Activated CD8-positive, alpha-beta memory T cell treated with anti-CD3 and anti-CD28 coated beads, Interleukin-2, amount 10 ng/mL, durations not matched to agents 7 days and 5 days (primary cell): ENCODE results near the gene TPCN2. TPM values are rescaled to one million over a fixed set of nuclear protein-coding genes. Genes with fewer than 3 reads are reported as not detected.
"Not testable (repeated sequence)": the region's sequence is repeated elsewhere in the genome, so short reads cannot be mapped to it uniquely, and the experiment has no call there.

ENCODE experiments used
- ATAC-seq: fragments of 150-1000 bp; cut with Tn5 transposase; one replicate; pipeline ENCODE4 v1.10.0; 2021; ENCODE audit warnings: moderate library complexity
- CTCF ChIA-PET: fragments of 350-600 bp; sonication (Branson Sonifier 250); formaldehyde crosslinking; loops from one replicate; lab custom pipeline; 2021; ENCODE audit warnings: antibody characterized with exemption; lab: Charles Lee
- DNase-seq: peaks from one replicate; pipeline ENCODE4 v3.0.0-alpha.2; 2020
- H3K27ac Mint-ChIP-seq: one replicate; pipeline ENCODE4 v1.8.0; 2021; ENCODE audit warnings: mild to moderate bottlenecking, mixed read lengths
- H3K27me3 Mint-ChIP-seq: one replicate; pipeline ENCODE4 v1.8.0; 2021; ENCODE audit warnings: mixed read lengths
- H3K36me3 Mint-ChIP-seq: one replicate; pipeline ENCODE4 v1.8.0; 2021; ENCODE audit warnings: mild to moderate bottlenecking, mixed read lengths
- H3K4me1 Mint-ChIP-seq: one replicate; pipeline ENCODE4 v1.8.0; 2021; ENCODE audit warnings: mixed read lengths
- H3K4me3 Mint-ChIP-seq: one replicate; pipeline ENCODE4 v1.8.0; 2021; ENCODE audit warnings: mild to moderate bottlenecking, moderate library complexity, mixed read lengths
- H3K9me3 Mint-ChIP-seq: one replicate; pipeline ENCODE4 v1.8.0; 2022; ENCODE audit warnings: low read depth, mixed read lengths
- total RNA-seq, 2 experiments: library from RNA; stranded (reverse); gene quantifications; one replicate each; pipeline ENCODE4 v1.2.3, GENCODE V29; 2021

TPCN2 gene
- total RNA-seq, result 10 to 100 TPM; 15.3 to 20.6 TPM

DNA sequence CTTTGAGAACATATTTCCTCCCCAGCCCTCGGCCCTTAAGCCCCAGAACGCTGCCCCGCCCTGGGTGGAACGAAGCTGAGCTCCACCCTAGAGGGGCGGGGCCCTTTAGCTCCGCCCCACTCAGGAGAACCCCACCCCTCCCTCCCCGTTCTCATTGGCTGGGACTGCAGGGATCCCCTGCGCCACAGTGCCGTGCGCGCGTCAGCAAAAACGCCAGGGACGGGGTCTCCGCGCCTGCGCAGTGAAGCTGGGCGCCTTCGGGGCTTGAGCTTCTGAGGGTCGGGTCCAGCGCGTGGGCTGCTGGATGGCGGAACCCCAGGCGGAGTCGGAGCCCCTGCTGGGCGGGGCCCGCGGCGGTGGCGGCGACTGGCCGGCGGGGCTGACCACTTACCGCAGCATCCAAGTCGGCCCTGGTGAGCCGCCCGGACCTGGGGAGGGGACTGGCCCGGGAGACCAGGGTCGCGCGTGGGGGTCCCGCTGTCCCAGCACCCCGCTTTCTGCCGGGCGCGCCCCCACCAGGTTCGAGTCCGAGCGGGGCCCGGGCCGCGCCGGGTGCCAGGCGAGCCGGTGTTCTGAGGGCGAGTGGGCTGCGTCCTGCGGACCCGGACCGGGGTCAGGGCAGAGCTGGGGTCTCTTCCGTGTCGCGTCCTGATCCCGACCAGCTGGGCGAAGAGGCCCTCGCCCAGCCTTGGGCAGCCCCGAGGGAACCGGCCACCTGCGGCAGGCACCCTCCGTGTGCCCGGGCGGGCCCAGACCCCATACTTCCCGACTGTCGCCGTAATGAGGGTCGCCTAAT is at the start of gene TPCN2:
Gene TPCN2, plus strand, starts transcription at position 239 of the 796 bp plus-strand sequence. Its CDS starts 66 bp downstream, at position 305.
- CTCF ChIA-PET, result interaction anchor here (1.4 kb wide), 1 partner anchor 145 kb away, joined by 3 read pairs; the partner anchor contains the start of genes IGHMBP2 and MRPL21
- DNase-seq, result peak; percentile 93
- H3K27me3 Mint-ChIP-seq, result peaks cover 6% of the 10 kb centered on the region
- peak; percentile 97 for ATAC-seq
- H3K27ac Mint-ChIP-seq, result peak within 1 kb of the TSS; percentile 87
- no peaks in the 10 kb centered on the region for H3K36me3 Mint-ChIP-seq
- no peaks in the 10 kb centered on the region for H3K9me3 Mint-ChIP-seq
- H3K4me3 Mint-ChIP-seq, result peak within 1 kb of the TSS; percentile 71
- H3K4me1 Mint-ChIP-seq, result peaks cover 47% of the 10 kb centered on the region

DNA sequence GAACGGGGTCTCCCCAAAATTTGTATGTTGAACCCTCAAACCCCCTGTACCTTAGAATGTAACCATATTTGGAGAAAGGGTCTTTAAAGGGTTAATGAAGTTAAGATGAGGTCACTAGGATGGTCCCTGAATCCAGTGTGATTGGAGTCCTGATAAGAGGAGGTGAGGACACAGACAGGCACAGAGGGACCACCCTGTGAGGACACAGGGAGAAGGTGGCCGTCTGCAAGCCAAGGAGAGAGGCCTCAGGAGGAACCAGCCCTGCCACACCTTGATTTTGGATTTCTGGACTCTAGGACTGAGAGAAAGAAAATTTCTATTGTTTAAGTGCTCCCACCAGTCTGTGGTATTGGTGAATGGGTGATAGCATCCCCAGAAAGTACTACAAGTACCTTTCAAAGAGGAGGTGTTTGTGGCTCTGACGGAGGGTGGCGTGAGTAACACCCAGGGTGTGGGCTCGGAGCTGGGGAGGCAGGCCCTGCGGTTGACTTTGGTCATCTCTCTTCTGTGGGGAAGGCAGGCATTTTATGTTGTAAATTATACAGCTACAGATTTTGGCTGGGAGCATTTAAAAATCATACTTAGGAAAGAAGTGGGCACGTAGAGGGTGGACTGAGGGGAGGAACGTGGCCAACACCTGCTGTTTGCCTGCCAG is 49.5 kb upstream of the TPCN2 start:
- no peaks in the 10 kb centered on the region for H3K9me3 Mint-ChIP-seq
- H3K27ac Mint-ChIP-seq, result no peak overlapping the region
- CTCF ChIA-PET, result no interaction called here
- no peaks in the 10 kb centered on the region for H3K36me3 Mint-ChIP-seq
- no peak for DNase-seq
- peaks cover 3% of the 10 kb centered on the region for H3K4me1 Mint-ChIP-seq
- no peak for ATAC-seq
- no peak overlapping the region for H3K4me3 Mint-ChIP-seq
- H3K27me3 Mint-ChIP-seq, result peaks cover 3% of the 10 kb centered on the region

DNA sequence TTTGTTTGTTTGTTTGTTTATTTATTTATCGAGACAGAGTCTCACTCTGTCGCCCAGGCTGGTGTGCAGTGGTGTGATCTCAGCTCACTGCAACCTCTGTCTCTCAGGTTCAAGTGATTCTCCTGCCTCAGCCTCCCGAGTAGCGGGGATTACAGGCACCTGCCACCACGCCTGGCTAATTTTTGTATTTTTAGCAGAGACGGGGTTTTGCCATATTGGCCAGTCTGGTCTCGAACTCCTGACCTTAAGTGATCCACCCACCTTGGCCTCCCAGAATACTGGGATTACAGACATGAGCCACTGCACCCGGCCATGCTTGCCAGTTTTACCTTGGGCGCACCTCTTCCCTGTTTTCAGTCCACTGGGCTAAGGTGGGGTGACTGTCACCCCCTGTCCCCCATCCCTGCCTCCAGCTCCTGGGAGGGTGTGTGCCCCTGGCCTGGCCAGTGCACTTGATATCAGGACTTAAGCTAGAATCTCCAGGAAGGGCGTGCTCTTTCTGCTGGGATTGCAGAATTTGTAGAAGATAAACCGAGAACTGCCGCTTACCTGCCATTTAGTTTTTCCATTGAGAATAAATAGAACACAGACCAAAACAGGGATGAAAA is 48.9 kb upstream of the TPCN2 start:
- H3K27ac Mint-ChIP-seq, H3K9me3 Mint-ChIP-seq, H3K27me3 Mint-ChIP-seq, H3K36me3 Mint-ChIP-seq, DNase-seq, H3K4me3 Mint-ChIP-seq, ATAC-seq, CTCF ChIA-PET, H3K4me1 Mint-ChIP-seq: not testable (repeated sequence)

DNA sequence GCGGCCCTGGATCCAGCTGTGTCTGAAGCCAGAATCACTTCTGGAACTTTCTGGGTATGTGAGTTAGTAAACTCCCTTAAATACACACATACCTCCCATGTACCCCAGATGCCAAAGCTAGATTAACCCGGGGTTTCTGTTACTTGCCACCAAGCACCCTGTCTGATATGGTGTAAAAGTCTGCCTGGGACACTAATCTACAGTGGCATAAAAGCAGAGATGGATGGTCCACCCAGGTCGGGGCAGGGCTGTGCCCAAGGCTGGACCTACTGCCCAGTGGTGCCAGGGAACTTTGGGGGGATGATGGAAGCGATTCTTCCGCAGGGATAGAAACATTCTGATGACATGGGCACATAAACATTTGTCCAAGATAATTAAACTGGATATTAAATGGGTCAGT is 48.3 kb upstream of the TPCN2 start:
- Mint-ChIP-seq H3K27me3 (peaks cover 3% of the 10 kb centered on the region), H3K36me3 (no peaks in the 10 kb centered on the region), H3K27ac (no peak overlapping the region), H3K4me1 (peaks cover 3% of the 10 kb centered on the region), H3K9me3 (no peaks in the 10 kb centered on the region), H3K4me3 (no peak overlapping the region)
- CTCF ChIA-PET, result no interaction called here
- ATAC-seq (no peak), DNase-seq (no peak)

DNA sequence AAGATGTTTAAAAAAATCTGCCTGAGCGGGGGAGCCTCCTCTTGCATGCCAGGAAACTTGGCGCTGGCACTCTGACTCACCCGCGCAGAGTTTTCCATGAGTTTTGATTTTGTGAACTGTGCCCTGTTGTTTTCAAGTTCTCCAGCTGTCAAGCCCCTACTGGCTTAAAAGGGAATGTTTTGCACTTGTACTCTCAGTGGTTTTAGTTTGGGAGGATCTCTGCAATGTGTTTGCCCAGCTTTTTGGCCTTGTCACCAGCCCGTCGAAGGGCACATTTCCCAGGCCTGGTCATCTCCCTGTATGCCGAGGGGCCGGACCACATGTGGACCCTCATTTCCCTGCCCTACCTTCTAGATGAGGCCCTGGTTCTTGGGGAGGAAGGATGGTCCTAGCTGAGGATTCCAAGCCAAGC is 47.9 kb upstream of the TPCN2 start:
- CTCF ChIA-PET, result no interaction called here
- Mint-ChIP-seq H3K4me3 (no peak overlapping the region), H3K9me3 (no peaks in the 10 kb centered on the region), H3K36me3 (no peaks in the 10 kb centered on the region), H3K27me3 (peaks cover 3% of the 10 kb centered on the region), H3K4me1 (peaks cover 3% of the 10 kb centered on the region), H3K27ac (no peak overlapping the region)
- ATAC-seq (no peak), DNase-seq (no peak)

DNA sequence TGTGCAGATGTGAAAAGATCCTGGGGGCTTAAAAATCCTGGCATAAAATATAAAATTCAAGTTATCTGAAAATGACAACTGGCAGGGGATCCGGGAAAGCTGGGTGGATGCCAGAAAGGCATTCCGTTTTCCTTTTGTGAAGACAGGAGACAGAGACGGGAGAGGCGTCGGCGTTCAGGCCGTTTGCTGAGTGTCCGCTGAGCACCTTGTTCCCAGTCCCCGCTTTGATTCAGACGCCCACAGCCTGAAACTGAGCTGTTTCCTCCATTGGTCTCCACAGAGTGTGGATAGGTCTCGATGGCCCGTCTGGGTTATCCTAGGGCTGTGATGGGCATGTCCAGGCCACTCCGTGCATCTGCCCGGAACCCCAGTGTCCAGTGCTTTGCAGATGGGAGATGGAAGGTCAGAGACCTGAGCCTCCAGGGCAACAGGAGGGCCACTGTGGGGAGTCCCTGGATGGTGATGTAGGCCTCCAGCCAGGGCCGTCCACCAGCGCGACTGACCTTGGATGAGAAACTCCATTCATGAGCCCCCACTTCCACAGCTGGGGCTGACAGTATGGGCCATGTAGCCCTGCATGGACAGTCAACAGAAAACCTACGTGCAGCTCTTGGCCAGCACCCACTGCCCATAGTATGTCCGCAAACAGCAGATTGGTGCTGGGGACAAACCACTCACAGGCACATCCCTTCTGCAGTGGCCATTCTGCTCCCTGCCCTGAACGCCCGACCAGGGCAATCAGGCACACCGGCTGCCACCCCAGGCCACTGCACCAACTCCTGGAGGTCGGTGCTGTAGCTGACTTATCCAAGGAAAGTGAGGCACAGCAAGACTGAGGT is 47.3 kb upstream of the TPCN2 start:
- no peak for ATAC-seq
- no peaks in the 10 kb centered on the region for H3K36me3 Mint-ChIP-seq
- no peak overlapping the region for H3K27ac Mint-ChIP-seq
- peaks cover 3% of the 10 kb centered on the region for H3K4me1 Mint-ChIP-seq
- DNase-seq, result no peak
- no peaks in the 10 kb centered on the region for H3K9me3 Mint-ChIP-seq
- no peak overlapping the region for H3K4me3 Mint-ChIP-seq
- H3K27me3 Mint-ChIP-seq, result peaks cover 3% of the 10 kb centered on the region
- CTCF ChIA-PET, result no interaction called here

DNA sequence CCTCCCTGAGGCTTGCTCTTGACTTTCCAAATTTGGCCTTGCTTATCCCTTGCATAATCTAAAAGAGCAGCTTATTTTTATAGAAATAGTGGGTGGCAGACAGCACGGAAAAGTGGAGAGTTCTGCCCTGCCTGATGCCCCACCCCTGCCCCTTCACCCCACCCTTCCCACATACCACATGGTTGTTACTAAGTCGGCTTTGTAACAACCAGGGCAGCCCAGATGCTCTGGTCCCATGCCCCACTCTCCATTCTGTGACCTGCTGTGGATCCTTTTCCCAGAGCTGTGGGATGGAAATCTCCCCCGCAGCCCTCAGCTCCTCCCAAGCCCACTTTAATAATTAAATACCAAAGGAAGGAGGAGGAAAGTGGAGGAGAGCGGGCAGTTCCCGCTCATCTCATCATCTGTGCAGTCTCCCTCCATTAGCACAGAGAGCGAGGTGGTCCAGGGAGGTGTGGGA is 46.6 kb upstream of the TPCN2 start:
- DNase-seq (no peak), ATAC-seq (no peak)
- H3K4me3 Mint-ChIP-seq, result no peak overlapping the region
- peaks cover 3% of the 10 kb centered on the region for H3K27me3 Mint-ChIP-seq
- H3K9me3 Mint-ChIP-seq, result no peaks in the 10 kb centered on the region
- no peak overlapping the region for H3K27ac Mint-ChIP-seq
- H3K36me3 Mint-ChIP-seq, result no peaks in the 10 kb centered on the region
- peaks cover 3% of the 10 kb centered on the region for H3K4me1 Mint-ChIP-seq
- CTCF ChIA-PET, result no interaction called here

DNA sequence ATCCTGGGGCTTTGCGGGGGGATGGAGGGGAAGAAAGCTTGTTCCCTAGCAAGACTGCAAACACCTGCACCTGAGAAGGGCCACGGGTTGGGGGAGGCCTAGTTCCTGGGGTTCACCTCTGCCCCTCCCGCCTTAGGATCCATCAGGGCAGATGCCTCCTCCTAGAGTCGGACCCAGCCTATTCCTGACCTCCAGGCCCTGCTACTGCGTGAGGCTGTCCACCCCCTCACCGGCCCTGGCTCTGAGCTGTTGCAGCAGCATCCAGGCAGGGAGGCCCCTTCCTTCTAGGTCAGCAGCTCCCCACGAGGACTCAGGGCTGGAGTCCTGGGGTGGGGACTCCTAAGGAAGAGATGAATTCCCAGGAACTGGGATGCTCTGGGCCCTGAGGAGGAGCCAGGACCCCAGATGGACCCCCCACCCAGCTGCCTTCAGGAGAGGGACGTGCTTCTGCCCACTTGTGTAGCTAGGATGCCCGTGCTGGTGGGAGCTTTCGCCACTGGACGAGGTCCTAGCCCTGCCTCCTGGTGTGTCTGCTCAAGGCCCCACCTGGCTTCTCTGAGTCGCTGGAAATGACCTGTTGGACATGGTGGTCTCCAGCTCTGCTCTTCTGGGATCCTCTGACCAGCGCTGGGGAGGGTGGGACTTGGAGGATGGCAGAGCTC is 46.0 kb upstream of the TPCN2 start:
- CTCF ChIA-PET, result interaction anchor here (1.2 kb wide), 1 partner anchor 49 kb away, joined by 4 read pairs; no protein-coding TSS in a partner anchor
- Mint-ChIP-seq H3K4me3 (no peak overlapping the region), H3K9me3 (no peaks in the 10 kb centered on the region), H3K27me3 (peaks cover 3% of the 10 kb centered on the region), H3K4me1 (peaks cover 3% of the 10 kb centered on the region), H3K27ac (no peak overlapping the region), H3K36me3 (no peaks in the 10 kb centered on the region)
- no peak for DNase-seq
- no peak for ATAC-seq

DNA sequence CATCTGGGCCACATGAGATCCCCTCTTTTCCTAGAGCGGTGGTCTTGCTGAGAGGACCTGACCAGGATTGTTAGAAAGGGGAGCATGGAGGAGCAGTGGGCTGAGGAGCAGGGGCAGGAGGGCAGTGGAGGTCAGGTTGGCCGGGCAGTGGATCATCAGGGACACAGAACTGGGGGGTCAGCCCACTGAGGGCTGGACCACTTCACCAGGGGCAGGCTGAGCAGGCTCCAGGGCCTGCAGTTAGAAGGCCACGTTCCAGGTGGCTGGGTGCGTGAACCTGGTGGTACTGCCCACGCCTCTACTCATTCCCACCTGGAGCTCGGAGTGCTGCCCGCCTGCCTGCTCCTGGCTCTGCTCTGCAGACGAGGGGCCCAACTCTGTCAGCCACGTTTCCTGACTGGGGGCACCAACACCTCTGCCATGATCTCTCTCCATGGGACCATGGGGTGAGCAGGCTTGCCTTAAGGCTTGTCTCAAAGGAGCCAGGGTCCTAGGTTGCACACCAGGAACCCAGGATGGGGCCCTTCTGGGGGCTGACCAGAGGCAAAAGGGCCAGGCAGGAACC is 45.3 kb upstream of the TPCN2 start:
- H3K4me1 Mint-ChIP-seq, result peaks cover 3% of the 10 kb centered on the region
- H3K9me3 Mint-ChIP-seq, result no peaks in the 10 kb centered on the region
- no peak overlapping the region for H3K4me3 Mint-ChIP-seq
- no peak for ATAC-seq
- CTCF ChIA-PET, result interaction anchor here (1.2 kb wide), 1 partner anchor 50 kb away, joined by 4 read pairs; no protein-coding TSS in a partner anchor
- peaks cover 3% of the 10 kb centered on the region for H3K27me3 Mint-ChIP-seq
- no peak overlapping the region for H3K27ac Mint-ChIP-seq
- no peak for DNase-seq
- H3K36me3 Mint-ChIP-seq, result no peaks in the 10 kb centered on the region

DNA sequence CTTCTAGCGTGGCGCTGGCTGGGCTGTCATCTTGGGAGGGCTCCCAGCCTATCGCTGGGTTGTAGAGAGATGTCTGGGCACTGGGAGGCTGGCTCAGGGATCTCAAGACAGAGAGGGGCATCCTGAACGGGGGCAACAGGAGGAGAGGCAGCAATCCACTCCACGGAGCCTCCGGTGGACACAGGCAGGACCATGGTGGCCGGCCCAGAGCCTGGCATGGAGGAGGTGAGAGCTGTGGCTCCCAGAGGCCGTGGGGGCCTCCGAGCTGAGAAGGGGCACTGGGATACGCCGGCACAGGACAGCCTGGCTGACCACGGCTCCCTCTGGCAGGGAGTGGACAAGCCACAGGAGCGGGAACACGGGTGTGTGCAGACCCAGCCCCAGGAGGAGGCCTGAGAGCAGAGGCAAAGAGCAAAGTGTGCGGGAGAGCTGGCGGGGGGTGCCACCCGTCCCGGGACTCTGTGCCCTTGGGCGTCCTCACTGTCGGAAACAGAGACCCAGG is 44.8 kb upstream of the TPCN2 start:
- H3K4me1 Mint-ChIP-seq, result peaks cover 3% of the 10 kb centered on the region
- ATAC-seq, result no peak
- H3K4me3 Mint-ChIP-seq, result no peak overlapping the region
- DNase-seq, result no peak
- CTCF ChIA-PET, result interaction anchor here (1.2 kb wide), 1 partner anchor 50 kb away, joined by 4 read pairs; no protein-coding TSS in a partner anchor
- H3K36me3 Mint-ChIP-seq, result no peaks in the 10 kb centered on the region
- no peak overlapping the region for H3K27ac Mint-ChIP-seq
- H3K27me3 Mint-ChIP-seq, result peaks cover 4% of the 10 kb centered on the region
- no peaks in the 10 kb centered on the region for H3K9me3 Mint-ChIP-seq

DNA sequence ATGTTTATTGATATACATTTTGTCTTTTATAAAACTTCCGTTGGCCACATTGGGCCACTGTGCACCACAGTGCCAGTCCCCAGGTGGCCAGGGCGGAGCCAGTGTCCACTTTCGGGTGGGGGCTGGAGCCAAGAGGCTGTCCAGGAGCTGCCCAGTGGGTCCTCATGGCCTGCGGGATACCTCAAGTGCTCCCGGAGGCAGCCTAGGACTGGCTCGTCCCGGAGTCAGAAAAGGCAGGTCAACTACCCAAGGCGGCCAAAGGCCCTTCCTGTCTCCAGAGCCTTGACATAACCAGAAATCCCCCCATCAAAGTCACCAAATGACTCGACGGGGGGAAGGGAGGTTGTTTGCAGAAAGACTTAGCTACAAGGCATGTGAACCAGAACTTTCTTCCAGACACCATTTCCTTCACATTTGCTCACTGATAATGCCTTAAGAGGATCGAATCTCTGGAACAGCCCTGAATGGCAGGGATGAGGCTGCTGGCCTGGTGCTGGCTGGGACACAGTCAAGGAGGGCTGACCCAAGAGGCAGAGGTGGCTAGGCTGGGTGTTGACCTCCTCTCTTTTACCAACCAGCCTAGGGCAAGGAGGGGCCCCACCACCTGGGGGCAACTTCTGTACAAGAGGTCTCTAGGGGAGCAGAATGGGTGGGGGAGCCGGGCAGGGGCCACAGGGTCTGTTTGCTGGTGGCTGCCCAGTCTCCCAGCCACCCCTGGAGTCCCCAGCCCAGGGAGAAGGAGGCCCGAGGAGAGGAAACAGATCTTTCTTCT is 44.1 kb upstream of the TPCN2 start:
- H3K9me3 Mint-ChIP-seq, result no peaks in the 10 kb centered on the region
- H3K4me3 Mint-ChIP-seq, result no peak overlapping the region
- no peak for DNase-seq
- CTCF ChIA-PET, result no interaction called here
- peaks cover 2% of the 10 kb centered on the region for H3K27me3 Mint-ChIP-seq
- H3K36me3 Mint-ChIP-seq, result no peaks in the 10 kb centered on the region
- H3K27ac Mint-ChIP-seq, result no peak overlapping the region
- peaks cover under 1% of the 10 kb centered on the region for H3K4me1 Mint-ChIP-seq
- no peak for ATAC-seq
